A549 treated with Hydrocortisone at 1 μM for 4 hours (cell line): ENCODE data around the gene MTHFD1. TPM values are rescaled to one million over a fixed set of nuclear protein-coding genes. Genes with fewer than 3 reads are reported as not detected.

Source experiments
- total RNA-seq: library from RNA; stranded (reverse); fragments of 200-300 nt; extraction: Qiagen RNA extraction; gene quantifications from 5 replicates; pipeline ENCODE4 v1.2.3, GENCODE V29; 2022

Gene MTHFD1
- 106 to 134 TPM (median 108 TPM) in 5 replicates for total RNA-seq

DNA sequence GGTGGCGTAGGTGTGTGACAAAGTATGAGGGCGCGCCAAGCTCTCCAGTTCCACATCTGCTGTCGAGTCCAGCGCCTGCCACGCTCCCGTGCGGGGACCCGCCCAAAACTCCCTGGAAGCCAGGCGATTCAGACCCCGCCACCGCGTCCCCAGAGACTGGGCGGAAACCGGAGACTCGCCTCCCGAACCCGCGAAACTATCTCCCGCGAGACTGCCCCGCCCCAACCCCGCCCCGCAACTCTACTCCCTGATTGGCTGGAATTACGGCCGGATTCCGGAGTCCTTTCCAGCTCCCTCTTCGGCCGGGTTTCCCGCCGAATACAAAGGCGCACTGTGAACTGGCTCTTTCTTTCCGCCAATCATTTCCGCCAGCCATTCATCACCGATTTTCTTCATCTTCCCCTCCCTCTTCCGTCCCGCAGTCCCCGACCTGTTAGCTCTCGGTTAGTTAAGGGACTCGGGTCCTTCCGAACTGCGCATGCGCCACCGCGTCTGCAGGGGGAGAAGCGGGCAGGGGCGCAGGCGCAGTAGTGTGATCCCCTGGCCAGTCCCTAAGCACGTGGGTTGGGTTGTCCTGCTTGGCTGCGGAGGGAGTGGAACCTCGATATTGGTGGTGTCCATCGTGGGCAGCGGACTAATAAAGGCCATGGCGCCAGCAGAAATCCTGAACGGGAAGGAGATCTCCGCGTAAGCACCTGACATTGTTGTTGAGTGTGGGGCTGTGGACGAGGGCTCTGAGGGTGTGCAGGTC is at the start of gene MTHFD1:
TSS of gene MTHFD1 (plus strand) at position 572 of the 751 bp plus-strand sequence. CDS start at position 647, 75 bp downstream.

DNA sequence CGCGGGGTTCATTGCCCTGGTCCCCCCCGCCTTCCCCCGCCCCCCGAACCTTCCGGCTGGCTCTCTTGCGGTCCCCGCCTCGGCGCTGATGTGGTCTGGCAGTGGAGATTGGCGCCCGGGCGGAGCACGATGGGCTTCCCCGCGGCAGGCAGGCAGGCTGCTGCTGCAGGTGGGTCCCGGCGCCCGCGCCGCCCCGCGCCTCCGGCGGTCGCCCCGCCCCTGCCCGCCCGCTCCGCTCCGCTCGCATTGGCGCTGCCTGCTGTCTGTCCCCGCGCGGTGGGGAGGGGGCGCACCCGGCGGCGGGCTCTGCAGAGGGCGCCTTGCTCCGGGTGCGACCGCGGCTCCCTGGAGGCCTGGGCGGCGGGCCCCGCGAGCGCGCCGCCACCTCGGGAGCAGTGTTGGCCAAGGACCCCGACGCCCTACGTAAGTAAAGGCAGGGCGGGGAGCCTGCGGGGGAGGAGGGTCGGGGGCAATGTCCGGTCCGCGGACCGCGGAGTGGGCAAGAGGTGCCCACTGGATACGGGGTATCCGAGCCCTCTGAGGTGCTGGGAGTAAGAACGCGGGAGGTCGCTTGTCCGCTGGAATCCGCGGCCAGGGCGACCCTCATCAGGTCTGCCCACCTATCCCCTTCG is 77.2 kb downstream of the MTHFD1 start, which contains the start of gene AKAP5:
TSS of gene AKAP5 (plus strand) at position 309 of the 632 bp plus-strand sequence. CDS start 2,896 bp downstream, outside the sequence.

DNA sequence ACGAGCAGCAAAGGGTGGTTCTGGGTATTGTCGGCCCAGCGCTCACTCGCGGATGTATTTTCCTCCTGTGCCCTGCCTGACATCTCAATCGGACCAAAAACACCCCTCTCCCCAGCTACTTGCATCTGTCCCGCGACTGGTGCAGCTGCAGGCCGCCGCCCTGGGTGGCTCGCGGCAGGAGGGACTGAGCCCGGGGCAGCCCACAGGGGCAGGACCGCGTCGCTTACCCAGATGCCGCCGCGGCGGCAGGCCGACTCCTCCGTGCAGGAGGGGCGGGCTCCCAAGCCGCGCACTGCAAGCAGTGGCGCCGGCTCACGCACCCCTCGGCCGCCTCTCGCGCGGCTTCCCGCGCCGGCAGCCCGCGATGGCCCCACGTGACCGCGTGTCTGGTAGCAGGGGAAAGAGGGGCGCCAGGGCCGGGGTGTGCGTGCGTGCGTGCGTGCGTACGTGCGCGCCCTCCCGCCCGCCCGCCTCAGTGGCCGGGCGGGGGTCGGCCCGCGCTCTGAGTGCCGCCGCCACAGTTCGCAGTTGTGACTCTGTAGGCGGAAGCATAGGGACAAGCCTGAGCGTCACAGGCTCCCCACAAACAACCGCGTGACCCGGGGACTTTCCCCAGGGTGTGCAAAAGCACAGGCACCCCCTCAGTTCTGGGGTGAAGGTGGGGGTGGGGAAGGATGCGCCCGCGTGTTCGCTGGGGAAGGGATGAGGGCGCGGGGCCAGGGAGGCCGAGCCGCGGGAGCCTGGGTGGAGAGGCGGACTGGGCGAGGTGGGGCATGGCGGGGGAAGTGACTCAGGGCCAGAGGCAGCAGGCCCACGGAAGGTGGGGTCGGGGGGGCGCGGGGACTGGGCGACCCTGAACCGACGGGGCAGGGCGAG is 115.5 kb downstream of the MTHFD1 start, which contains the start of gene ZBTB25:
TSS of gene ZBTB25 (minus strand) at position 405 of the 876 bp plus-strand sequence. CDS start 13,305 bp downstream, outside the sequence.

DNA sequence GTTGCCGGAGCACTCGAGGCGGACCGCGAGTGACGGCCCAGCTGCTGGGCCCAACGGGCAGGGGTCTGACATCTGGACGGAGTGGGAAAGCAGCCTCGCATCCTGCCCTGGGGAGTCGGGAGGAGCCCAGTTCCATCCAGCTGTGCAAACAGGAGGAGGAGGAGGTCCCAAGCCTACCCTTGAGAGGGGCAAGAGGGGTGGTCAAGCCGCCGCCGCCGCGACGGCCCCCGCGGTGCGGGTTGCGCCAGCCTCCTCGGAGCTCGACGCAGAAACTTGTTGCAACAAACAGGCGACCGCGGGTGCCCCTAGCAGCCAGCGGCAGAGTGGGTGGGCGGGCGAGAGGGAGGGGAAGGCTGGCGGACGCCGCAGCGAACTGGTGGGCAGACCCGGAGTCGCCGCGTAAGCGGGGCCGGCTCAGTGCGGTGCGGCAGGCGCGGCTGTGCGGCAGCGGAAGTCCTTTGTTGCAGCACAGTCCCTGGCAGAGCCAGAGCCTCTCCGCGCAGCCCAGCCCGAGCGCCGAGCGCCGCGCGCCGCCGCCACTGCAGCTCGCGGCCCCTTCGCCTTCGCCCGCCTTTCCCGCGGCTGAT is 116.2 kb downstream of the MTHFD1 start, which contains the start of gene ZBTB1:
TSS of gene ZBTB1 (plus strand) at position 461 of the 587 bp plus-strand sequence. CDS start 16,735 bp downstream, outside the sequence.

Other genes with a start within 250 kb of the MTHFD1 start
- 0.06 to 0.15 TPM (median 0.09 TPM) in 5 replicates for gene ESR2, start 94.0 kb upstream of the MTHFD1 start, total RNA-seq
- gene AKAP5, start 77.1 kb downstream of the MTHFD1 start, total RNA-seq = 0.29 to 0.48 TPM (median 0.35 TPM) in 5 replicates
- 4.0 to 6.4 TPM (median 4.5 TPM) in 5 replicates for gene ZBTB25, start 115.5 kb downstream of the MTHFD1 start, total RNA-seq
- gene ZBTB1, start 116.4 kb downstream of the MTHFD1 start, total RNA-seq = 21.4 to 24.2 TPM (median 21.6 TPM) in 5 replicates
- gene HSPA2, start 152.4 kb downstream of the MTHFD1 start, total RNA-seq = 29.4 to 35.3 TPM (median 35.1 TPM) in 5 replicates
- gene PPP1R36, start 161.6 kb downstream of the MTHFD1 start, total RNA-seq = 0.17 to 0.65 TPM (median 0.41 TPM) in 5 replicates